ENCODE results near the gene MRPL49. TPM values are rescaled to one million over a fixed set of nuclear protein-coding genes. Genes with fewer than 3 reads are reported as not detected.

Gene MRPL49
- total RNA-seq, 1 donor from 2014 or later: 52.2 TPM

DNA sequence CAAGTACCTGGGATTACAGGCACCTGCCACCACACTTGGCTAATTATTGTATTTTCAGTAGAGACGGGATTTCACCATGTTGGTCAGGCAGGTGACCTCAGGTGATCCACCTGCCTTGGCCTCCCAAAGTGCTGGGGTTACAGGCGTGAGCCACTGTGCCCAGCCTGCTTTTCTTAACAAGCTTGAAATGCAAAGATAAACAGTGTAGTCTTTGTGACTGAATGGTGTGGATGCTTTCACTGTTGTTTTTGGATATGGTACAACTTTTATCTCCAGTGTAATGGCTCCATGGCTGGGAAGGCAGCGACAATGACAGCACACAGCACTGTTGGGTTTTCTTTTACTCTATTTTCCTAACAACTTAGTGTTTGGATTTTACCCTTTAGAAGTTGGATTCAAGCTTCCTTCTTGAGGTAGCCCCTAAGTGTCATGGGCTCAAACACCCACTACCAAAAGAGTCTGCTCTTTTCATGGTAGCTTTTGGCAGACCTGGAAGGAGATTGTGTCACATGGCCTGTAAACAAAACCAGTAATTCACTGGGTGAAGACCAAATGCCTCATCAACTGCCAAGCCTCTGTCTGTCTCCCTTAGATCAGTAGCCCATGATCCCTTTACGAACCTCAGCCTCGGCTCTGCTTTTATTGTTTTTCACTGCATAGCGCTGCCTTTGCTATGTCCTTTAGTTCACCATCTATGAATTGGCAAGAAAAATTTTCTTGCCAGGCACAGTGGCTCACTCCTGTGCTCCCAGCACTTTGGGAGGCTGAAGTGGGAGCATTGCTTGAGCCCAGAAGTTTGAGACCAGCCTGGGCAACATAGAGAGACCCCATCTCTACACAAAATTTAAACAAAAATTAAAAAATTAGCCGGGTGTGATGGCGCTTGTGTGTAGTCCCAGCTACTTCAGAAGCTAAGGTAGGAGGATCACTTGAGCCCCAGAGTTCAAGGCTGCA, 19.7 kb upstream of the MRPL49 start:
- DNase-seq (ENCODE audit: low read depth, low spot score): no peak

- DNase-seq (ENCODE audit: low read depth, low spot score): no peak
These were observed 18.6 kb upstream of the MRPL49 start for GRCh38 chr11:65103476-65103875.

- no peak for DNase-seq (ENCODE audit: low read depth, low spot score)
These were observed 17.5 kb upstream of the MRPL49 start for GRCh38 chr11:65104628-65105027.

DNA sequence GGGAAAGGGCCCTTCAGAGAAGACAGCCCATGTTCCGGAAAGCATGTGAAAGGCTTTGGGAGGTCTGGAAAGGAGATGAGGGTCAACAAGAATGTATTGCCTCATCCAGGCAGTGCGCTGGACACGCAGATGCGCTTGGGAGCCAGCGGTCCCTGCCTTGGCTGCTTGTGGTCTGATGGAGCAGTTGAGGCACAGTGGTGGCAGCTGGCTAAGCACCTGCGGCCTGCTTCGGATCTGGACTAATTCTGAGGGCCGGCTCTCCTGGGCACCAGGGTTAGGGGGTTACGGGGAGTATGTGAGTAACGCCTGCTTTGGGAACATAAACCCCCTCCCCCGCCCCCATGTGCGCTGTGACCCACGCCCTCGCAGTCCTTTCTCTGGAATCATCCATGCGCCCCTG, 15.0 kb upstream of the MRPL49 start:
- no peak for DNase-seq (ENCODE audit: low read depth, low spot score)

- no peak for DNase-seq (ENCODE audit: low read depth, low spot score)
These were observed 14.2 kb upstream of the MRPL49 start for GRCh38 chr11:65107751-65108468.

DNA sequence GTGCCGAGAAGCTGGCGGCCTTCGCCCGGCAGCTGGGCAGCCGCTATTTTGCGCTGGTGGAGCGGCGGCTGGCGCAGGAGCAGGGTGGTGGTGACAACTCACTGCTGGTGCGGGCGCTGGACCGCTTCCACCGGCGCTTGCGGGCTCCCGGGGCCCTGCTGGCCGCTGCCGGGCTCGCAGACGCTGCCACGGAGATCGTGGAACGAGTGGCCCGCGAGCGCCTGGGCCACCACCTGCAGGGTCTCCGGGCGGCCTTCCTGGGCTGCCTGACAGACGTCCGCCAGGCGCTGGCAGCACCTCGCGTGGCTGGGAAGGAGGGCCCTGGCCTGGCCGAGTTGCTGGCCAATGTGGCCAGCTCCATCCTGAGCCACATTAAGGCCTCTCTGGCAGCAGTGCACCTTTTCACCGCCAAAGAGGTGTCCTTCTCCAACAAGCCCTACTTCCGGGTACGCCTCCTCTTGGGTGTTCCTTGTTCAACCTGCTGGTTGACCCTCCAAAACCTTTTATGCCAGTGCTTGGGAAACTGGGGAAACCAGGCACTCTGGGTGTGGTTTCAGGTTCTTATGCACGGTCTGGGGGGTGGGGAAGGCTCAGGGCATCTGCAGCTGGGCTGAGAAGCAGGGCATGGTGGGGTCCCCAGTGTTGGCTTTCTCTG, 13.5 kb upstream of the MRPL49 start:
- DNase-seq (ENCODE audit: low read depth, low spot score): no peak

GRCh38 chr11:65109231-65110198, 12.6 kb upstream of the MRPL49 start:
- no peak for DNase-seq (ENCODE audit: low read depth, low spot score)

- no peak for DNase-seq (ENCODE audit: low read depth, low spot score)
These were observed 11.7 kb upstream of the MRPL49 start for GRCh38 chr11:65110354-65110861.

DNA sequence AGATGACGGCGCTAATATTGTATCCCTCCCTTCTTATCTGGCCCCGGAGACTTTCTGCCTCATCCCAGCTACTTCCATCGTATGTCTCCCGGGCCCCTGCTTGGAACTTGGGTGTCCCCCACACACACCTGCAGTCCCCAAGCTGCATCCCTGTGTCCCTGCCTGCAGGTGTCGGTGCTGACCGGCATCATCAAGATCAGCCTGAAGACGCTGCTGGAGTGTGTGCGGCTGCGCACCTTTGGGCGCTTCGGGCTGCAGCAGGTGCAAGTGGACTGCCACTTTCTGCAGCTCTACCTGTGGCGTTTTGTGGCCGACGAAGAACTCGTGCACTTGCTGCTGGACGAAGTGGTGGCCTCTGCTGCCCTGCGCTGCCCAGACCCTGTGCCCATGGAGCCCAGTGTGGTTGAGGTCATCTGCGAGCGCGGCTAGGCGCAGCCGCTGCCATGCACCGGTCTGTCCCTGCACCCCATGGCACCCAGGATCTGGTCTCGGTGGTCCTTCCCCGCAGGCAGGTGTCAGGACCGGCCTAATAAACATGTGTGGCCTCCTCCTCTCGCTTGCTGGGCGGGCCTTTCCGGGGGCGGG, 10.9 kb upstream of the MRPL49 start:
- no peak for DNase-seq (ENCODE audit: low read depth, low spot score)

GRCh38 chr11:65111744-65112545, 10.2 kb upstream of the MRPL49 start, which contains the start of gene TM7SF2:
Gene TM7SF2, plus strand, starts transcription at chr11:65111872. Its CDS starts 144 bp downstream, at chr11:65112016.
- peak; percentile 66 for DNase-seq (ENCODE audit: low read depth, low spot score)

- no peak for DNase-seq (ENCODE audit: low read depth, low spot score)
These were observed 9.4 kb upstream of the MRPL49 start for GRCh38 chr11:65112546-65113360.

DNA sequence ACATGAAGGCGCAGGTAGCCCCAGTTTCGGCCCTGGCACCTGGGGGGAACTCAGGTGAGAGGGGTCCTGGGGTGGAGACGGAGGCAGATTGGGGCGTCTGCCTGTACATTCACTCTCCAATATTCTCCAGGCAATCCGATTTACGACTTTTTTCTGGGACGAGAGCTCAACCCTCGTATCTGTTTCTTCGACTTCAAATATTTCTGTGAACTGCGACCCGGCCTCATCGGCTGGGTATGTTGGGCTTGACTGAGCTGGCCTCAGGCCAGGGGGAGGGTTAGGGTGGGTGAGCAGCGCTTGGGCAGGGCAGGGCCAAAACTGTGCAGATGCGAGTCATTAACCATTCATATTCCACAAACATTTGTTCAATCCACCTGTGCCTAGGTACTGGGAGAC, 8.8 kb upstream of the MRPL49 start:
- DNase-seq (ENCODE audit: low read depth, low spot score): no peak

DNA sequence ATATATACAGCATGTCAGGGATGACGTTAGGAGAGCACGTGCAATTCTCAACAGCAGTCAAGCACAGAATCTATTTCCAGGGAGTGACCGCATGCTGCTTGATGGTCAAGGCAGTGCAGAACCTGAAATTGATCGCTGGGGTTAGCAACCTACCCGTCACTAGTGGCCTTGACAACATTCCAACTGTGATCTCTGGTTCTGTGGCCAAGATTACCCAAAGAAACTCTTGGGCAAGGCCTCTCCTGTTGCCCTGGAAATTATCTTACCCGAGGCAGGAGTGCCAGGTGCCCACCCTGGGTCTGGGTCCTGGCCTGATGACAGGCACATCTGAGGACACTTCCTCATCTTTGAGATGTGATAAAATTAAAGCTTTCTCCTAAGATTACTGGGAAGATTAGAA, 8.3 kb upstream of the MRPL49 start:
- DNase-seq (ENCODE audit: low read depth, low spot score): no peak

- DNase-seq (ENCODE audit: low read depth, low spot score): no peak
These were observed 7.5 kb upstream of the MRPL49 start for GRCh38 chr11:65114538-65115171.

DNA sequence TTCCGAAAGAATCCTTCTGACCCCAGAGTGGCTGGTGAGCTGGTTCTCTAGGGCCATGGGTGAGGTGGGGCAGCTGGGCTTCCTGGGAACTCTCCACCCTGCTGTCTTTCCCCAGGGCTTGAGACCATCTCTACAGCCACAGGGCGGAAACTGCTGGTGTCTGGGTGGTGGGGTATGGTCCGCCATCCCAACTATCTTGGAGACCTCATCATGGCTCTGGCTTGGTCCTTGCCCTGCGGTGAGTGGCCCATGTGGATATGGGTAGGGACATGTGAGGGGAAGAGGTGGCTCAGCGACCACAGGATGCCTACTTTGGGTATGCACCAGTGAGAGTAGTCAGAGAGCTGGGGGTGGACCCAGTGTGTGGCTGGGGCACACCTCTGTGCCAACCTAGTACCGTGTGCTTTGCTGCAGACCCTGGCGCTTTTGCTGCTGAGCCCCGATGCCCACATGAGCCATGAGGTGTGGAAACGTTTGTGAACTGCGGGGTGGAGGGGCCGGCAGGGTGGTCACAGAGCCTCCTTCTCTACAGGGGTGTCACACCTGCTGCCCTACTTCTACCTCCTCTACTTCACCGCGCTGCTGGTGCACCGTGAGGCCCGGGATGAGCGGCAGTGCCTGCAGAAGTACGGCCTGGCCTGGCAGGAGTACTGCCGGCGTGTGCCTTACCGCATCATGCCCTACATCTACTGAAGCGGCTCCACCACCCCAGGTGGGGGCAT, 6.6 kb upstream of the MRPL49 start:
- DNase-seq (ENCODE audit: low read depth, low spot score): no peak

DNA sequence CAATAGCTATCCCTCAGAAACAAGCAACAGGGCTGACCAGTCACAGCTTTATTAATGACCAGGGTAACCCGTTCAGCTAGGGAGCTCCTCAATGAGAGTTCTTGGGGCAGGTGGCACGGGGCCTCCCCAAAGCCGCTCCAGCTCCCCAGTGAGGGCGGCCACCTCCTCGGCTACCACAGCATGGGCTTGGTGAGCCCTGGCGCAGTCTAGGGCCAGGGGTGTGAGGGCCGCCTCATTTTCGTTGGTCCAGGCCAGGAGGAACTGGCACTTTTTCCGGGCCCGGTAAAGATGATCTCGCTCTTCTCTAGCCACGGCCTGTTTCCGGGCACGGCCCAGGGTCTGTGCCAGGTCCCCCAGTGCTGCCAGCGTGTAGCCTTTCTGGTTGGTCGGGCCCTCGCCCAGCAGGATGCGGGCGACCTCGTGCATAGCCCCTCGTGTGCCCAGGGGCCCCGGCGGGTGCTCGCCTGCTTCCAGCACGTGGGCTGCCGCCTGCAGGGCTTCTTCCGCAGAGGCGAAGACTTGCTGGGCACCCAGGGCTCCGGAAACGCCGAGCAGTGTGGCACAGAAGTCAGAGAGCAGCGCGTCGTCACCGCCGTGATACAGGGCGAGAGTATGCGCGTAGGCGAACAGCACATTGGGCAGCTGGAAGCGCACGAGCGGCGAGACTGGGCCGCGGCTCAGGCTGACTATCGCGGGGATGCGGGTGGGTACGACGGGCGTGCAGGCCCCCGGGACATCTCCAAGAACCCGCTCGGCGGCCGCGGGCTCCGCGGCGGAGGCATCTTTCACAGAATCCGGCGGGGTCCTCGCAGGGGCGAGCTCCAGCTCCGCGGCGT, 5.5 kb upstream of the MRPL49 start:
- no peak for DNase-seq (ENCODE audit: low read depth, low spot score)
